MG63 (cell line): Measurements from ENCODE around the gene FCAMR. TPM values are rescaled to one million over a fixed set of nuclear protein-coding genes. Genes with fewer than 3 reads are reported as not detected.

Source experiments
- DNase-seq: peaks from one replicate; pipeline ENCODE4 v3.0.0-alpha.2; 2020
- H3K27me3 ChIP-seq: fragments of 250-450 bp; sonication (Bioruptor Pico); 2 replicates; pipeline ENCODE4 v1.5.1; 2020; ENCODE audit warnings: mild to moderate bottlenecking, moderate library complexity
- H3K36me3 ChIP-seq: fragments of 250-450 bp; sonication (Bioruptor Pico); 2 replicates; pipeline ENCODE4 v1.5.1; 2020; ENCODE audit warnings: mild to moderate bottlenecking, moderate library complexity
- H3K4me3 ChIP-seq: fragments of 250-450 bp; sonication (Bioruptor Pico); 2 replicates; pipeline ENCODE4 v1.5.1; 2020; ENCODE audit warnings: mild to moderate bottlenecking, moderate library complexity
- H3K9me3 ChIP-seq: fragments of 250-450 bp; sonication (Bioruptor Pico); 2 replicates; pipeline ENCODE4 v1.5.1; 2020; ENCODE audit warnings: mild to moderate bottlenecking, moderate library complexity
- total RNA-seq: library from RNA; depleted of rRNA; stranded (reverse); fragments of >200 nt; shearing (Covaris generic); gene quantifications from 2 replicates; pipeline ENCODE4 v1.2.3, GENCODE V29; 2014; ENCODE audit warnings: low replicate concordance; rRNA removed

FCAMR gene
- total RNA-seq, 1 experiment from 2014 or later = not detected

GRCh38 chr1:206911064-206911663 lies 59.1 kb downstream of the FCAMR start:
- H3K9me3 ChIP-seq = no peaks in the 10 kb centered on the region
- H3K36me3 ChIP-seq = no peaks in the 10 kb centered on the region
- no peak overlapping the region for H3K4me3 ChIP-seq
- H3K27me3 ChIP-seq = no peaks in the 10 kb centered on the region
- peak; percentile 52 for DNase-seq

- Histone ChIP-seq H3K27me3 (no peaks in the 10 kb centered on the region), H3K36me3 (no peaks in the 10 kb centered on the region), H3K4me3 (peak overlapping the region; percentile 40), H3K9me3 (no peaks in the 10 kb centered on the region)
- DNase-seq = peak; percentile 42
Measured at GRCh38 chr1:206909883-206910318, 60.4 kb downstream of the FCAMR start.

- peak; percentile 52 for DNase-seq
- Histone ChIP-seq H3K36me3 (no peaks in the 10 kb centered on the region; the same call in 1 of the 2 replicates), H3K4me3 (peak overlapping the region; percentile 40)
Measured at GRCh38 chr1:206909161-206909882, 60.9 kb downstream of the FCAMR start.

GRCh38 chr1:206908038-206908437 lies 62.2 kb downstream of the FCAMR start:
- H3K9me3 ChIP-seq = no peaks in the 10 kb centered on the region; the same call in 1 of the 2 replicates
- no peak for DNase-seq
- no peaks in the 10 kb centered on the region for H3K27me3 ChIP-seq
- no peaks in the 10 kb centered on the region; the same call in 1 of the 2 replicates for H3K36me3 ChIP-seq
- H3K4me3 ChIP-seq = no peak overlapping the region

More at GRCh38 chr1:206909161-206909882, 60.9 kb downstream of the FCAMR start:
- H3K9me3 ChIP-seq = no peaks in the 10 kb centered on the region
- H3K27me3 ChIP-seq = no peaks in the 10 kb centered on the region

Other genes with a start within 250 kb of the FCAMR start
- not detected in 2 replicates for gene IL19, start 199.7 kb downstream of the FCAMR start, total RNA-seq
- not detected in 2 replicates for gene IL10, start 198.0 kb downstream of the FCAMR start, total RNA-seq
- gene IL20, start 104.8 kb downstream of the FCAMR start, total RNA-seq = not detected in 2 replicates
- gene IL24, start 73.0 kb downstream of the FCAMR start, total RNA-seq = not detected in 2 replicates
- 0.36 TPM in 1 of 2 replicates, not detected in the other for gene FCMR, start 48.5 kb downstream of the FCAMR start, total RNA-seq
- not detected in 2 replicates for gene PIGR, start 24.0 kb downstream of the FCAMR start, total RNA-seq
- 0.26 TPM in 1 of 2 replicates, not detected in the other for gene C1orf116, start 62.3 kb upstream of the FCAMR start, total RNA-seq
- 5.4 and 5.5 TPM in 2 replicates for gene YOD1, start 80.7 kb upstream of the FCAMR start, total RNA-seq
- 1.9 and 2.4 TPM in 2 replicates for gene PFKFB2, start 82.8 kb upstream of the FCAMR start, total RNA-seq
- 3.5 TPM in 1 of 2 replicates, not detected in the other for gene C4BPB, start 118.4 kb upstream of the FCAMR start, total RNA-seq
- gene C4BPA, start 133.8 kb upstream of the FCAMR start, total RNA-seq = not detected in 2 replicates